ENCODE results near the gene ROCK2.

ROCK2 gene

DNA sequence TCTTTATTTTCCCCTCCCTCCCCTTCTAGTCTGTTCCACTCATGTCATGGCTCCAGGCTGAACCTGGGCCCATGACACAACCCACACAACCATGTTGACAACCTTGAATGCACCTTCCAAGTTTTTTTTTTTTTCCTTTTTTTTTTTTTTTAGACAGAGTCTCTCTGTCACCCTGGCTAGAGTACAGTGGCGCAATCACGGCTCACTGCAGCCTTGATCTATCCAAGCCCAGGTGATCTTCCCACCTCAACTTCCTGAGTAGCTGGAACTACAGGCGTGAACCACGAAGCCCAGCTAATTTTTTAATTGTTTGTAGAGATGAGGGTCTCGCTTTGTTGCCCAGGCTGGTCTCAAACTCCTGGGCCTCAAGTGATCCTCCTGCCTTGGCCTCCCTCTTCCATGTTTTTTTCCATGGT, 21.9 kb upstream of the ROCK2 start:
- DNase-seq: no peak

DNA sequence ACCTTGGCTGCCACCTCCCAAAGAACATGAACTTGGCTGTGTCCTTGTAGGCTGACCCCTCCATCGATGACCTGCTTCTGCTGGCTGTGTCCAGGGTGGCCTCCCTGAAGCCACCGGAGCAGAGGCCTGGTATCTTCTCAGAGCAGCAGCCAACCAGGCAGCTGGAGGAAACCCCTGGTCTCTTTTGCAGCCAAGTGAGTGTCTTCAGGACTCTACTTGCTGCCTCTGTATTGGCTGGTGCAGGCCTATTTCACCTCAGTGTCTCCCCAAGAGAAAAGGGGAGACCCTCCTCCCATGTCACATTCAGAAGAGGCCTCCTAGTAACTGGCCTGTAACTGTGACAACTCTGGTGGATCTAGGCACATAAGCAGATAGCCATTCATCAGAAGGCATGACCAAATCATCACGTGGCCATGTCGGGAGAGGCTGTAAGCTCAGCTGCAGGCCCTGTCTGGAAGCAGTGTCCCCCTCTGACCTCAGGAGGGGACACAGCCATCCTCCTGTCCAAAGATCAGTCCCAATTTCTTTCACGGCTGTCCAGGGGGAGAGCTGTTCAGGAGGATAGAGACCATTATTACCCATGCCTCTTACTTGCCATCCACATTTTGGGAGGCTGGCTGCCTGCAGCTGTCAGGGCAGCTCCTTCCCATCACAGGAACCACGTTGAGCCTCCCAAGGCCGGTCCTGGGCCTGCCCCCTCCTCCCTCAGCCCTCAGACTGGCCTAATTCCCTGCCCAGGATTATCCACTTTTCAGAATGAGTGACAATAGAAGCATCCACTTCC, 20.9 kb upstream of the ROCK2 start:
- DNase-seq: no peak

DNA sequence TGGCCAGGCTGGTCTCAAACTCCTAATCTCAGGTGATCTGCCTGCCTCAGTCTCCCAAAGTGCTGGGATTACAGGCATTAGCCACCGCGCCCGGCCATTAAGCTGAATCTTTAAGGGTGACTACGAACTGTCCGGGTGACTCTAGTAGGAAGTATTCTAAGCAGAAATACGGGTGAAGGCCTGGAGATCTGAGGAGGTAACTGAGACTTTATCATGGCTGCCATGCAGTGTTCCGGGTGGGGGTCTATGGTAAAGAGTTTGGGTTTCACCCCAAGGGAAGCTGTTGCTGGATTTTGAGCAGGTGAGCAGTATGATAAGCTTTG, 20.1 kb upstream of the ROCK2 start:
- DNase-seq: no peak

DNA sequence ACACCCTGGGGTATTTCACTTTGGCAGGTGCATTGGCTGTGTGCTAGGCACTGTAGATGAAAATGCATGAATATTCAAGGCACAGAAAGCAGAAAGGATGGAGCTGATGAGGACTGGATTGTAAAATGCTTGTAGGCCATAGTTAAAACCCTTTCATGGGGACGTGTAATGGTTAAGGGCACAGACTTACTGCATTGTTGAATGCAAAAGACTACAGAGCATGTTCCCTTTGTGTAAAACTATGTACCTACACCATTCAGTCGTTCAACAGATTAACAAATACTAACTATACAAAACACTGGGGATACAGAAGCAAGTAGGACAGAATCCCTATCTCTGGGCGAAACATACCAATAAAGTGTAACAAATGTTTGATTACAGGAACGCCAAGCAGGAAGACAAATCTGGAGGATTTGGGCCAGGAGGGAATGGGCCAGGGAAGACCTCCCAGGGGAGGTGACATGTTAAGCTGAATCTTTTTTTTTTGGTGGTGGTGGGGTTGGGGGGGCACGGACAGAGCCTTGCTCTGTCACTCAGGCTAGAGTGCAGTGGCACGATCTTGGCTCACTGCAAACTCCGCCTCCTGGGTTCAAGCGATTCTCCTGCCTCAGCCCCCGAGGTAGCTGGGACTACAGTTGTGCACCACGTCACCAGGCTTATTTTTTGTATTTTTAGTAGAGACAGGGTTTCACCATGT, 19.6 kb upstream of the ROCK2 start:
- no peak for DNase-seq

DNA sequence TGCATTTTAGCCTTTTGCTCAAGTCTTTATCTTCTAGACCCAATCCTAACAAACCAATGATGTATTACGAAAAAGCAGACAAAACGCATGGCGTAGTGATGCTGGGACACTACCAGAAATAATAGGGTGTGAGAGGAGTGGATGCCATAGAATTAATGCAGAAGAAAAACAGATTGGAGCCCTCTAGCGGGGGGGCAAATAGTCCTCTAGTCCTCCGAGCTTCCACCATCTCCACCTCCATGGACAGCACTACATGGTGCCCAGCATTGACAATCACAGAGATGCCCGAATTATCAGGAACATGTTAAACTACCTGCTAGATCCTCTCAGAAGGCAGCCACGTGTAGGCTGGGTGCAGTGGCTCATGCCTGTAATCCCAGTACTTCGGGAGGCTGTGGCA, 15.4 kb upstream of the ROCK2 start:
- DNase-seq: no peak

DNA sequence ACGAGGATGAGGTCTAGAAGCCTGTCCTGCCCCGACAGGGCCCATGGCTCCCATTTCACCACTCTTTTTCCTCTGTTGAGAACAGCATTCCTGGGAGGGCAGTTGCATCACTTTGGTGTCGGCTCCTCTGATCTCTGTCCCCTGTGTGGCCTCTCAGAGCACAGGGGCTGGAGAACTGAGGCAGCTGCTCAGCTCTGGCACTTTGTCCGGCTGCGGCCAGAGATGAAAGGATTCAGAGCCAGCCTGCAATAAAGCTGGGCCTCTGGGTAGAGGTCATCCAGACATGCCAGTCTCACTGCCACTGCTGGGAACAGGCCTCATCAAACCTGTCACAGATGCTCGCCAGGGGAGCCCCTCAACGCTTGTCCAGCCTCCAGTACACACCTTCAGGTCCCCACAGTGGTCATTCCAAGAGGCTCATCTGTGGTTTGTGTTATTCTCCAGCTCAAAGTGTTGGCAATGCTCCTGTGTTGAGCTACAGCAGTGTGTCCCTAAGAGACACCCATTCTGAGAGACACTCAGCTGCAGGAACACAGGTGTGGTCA, 13.1 kb upstream of the ROCK2 start:
- DNase-seq: no peak

DNA sequence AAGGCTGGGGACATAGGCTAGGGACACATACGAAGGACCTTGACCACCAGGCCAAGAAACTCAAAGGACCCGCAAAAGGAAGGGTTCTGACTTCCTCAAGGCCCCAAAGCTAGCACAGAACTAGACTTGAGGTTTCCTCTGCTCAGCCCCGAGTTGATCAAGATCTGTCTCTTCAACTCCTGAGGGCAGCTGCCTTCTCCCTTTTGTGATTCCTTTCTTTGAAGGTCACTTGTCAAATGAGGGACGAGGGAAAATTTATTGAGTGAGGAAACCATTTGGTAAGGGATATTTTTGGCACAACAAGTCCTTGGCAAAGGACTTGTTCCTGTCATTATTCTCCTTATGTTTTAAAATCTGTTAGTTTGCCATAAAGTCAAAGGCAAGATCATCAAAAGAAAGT, 12.3 kb upstream of the ROCK2 start:
- DNase-seq: no peak

DNA sequence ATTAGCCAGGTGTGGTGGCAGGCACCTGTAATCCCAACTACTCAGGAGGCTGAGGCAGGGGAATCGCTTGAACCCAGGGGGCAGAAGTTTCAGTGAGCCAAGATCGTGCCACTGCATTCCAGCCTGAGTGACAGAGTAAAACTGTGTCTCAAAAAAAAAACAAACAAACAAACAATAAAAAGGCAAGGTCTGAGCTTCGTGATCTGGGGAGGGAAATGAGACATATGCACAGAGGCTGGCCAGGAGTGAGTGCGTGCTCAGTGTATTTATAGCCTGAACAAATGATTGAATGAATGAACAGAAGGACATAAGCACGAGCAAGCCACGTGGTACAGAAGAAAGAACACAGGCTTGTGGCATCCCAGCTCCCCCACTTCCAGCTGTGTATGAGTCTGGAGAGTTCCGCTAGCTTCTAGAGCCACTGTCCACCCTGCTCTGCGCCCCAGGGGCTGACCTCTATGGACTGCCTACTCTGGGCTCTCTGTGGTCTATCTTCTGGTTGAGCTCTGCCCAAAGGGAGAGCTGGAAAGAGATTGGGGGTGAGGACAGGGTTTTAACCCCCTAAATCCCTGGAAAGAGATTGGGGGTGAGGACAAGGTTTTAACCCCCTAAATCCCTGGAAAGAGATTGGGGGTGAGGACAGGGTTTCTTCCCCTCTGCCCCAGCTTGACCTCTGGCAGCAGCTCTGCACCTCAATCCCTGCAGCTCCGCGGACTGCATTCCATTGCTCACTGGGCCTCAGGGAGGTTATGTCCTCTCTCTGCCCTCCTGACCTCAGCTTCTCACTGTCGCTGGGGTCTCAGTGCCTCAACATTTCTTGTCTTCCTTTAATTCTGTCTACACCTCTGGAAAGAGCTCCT, 11.0 kb upstream of the ROCK2 start:
- DNase-seq: no peak

DNA sequence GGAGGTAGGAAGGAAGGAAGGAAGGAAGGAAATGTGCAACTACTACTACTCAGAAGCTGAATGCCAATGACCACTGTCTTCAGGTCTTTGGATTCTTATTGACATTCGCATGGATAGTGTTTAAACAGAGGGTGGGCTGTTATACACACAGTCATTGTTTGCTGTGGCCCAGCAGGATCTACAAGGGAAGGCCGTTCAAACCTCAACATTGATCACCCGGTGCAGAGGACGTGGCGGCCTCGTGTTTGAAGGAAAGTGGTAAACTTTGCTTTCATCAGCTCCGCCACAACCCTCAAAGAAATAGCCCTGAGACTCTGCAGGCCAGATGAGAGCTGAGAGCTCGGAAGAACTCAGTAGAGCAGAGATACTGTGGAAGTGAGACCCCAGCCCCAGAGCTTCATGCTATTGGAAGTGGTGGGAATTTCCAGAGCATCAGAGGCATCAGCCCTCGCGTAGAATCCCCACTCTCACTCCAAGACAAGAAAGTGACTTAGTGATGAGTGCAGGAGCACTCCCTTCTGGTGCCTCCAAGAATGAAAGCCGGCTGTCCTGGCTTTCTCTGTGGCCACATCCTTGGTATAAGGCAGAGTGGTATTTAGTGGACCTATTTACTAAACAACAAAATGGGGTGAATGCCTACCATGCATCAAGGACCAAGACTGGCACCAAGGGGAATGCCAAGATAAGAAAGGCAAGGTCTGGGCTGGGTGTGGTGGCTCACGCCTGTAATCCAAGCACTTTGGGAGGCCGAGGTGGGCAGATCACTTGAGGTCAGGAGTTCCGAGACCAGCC, 10.1 kb upstream of the ROCK2 start:
- no peak for DNase-seq

DNA sequence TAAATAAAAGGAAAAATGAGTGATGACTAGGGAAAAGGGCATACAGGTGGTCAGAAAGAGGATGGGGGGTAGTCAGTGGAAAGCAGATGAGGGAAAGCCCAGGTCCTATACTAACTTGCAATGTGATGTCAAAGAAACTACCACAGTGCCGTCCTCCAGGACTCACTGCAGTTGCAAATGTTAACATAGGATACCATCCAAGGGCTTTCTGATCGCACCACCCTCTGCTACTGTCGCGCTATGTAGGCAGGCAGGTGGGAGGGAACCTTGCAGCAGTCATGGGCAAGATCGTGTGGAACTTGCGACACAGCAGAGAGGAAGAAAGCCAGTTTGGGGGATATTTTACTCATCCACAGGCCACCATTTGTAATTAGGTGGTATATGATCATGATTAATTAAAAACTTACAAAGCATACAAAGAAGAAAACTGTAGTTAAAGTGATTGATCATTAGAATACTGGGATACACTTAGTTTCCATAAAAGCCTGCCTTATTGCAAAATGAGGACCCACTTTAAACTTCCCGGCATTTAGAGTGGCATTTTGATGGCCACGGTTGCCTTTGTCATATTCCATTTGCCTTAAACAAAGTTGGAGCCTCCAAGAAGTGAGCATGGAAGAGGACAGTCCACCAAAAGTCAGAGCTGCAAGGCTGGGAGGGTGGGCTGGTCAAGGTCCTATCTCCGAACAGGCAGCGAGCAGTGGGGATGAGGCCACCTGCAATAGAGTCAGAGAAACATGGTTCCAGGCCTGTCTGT, 8.5 kb upstream of the ROCK2 start:
- no peak for DNase-seq

DNA sequence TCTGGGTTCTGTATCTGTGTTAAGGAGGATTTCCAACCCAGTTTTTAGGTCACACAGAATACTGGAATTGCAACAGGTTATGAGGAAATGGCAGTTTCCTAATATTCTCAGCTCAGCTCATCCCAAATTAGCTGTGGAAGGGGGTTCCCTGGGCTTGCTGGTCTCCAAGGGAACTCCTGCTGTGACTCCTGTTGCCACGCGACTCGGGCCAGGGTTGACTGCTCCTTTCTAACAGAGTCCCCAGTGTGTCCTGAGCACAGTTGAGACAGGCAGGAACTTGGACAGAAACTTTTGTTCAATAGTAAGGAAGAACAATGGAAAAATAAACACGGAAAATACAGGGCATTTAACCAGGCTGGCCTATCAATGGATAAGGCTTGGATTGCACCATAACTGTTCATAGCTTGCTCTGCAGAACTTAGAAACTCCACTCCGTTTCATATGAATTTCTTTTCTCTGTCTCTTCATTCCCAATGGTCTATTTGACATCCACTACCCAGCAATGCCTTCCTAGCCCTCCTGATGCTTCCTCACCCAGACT, 3.8 kb upstream of the ROCK2 start:
- DNase-seq: no peak

DNA sequence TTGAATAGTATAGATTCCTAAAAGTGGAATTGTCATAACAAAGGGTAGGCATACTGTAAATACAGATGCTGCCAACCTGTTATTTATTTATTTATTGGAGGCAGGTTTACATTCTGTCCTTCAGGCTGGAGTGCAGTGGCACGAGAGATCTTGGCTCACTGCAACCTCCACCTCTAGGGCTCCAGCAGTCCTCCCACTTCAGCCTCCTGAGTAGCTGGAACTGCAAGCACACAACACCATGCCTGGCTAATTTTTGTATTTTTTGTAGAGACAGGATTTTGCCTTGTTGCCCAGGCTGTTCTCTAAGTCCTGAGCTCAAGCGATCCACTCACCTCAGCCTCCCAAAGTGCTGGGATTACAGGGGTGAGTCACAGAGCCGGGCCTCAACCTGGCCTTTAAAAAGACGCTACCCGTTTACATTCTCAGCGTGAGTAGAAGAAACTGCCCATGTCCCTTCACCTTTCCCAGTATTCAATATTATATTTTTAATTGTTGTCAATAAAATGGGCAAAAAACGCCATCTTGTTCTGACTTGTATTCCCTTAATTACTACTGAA, 3.0 kb upstream of the ROCK2 start:
- no peak for DNase-seq

DNA sequence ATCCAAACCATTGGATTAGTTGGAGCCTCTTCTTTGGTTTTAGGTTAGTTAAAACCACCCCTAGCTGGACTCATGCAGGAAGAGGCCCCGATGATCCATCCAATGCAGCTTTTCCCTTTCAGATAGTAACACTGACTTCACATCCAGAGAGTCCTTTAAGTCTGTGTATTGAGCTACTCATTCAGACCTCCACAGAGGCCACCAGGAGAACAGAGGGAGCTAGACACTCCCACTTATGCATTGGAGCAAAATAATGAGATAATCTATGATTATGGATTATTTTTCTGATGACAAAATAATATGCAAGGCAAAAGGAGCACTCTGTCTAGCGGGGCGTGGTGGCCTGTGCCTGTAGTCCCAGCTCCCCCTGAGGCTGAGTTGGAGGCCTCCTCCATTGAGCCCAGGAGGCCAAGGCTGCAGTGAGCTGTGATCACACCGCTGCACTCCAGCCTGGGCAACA, 1.6 kb upstream of the ROCK2 start:
- no peak for DNase-seq

DNA sequence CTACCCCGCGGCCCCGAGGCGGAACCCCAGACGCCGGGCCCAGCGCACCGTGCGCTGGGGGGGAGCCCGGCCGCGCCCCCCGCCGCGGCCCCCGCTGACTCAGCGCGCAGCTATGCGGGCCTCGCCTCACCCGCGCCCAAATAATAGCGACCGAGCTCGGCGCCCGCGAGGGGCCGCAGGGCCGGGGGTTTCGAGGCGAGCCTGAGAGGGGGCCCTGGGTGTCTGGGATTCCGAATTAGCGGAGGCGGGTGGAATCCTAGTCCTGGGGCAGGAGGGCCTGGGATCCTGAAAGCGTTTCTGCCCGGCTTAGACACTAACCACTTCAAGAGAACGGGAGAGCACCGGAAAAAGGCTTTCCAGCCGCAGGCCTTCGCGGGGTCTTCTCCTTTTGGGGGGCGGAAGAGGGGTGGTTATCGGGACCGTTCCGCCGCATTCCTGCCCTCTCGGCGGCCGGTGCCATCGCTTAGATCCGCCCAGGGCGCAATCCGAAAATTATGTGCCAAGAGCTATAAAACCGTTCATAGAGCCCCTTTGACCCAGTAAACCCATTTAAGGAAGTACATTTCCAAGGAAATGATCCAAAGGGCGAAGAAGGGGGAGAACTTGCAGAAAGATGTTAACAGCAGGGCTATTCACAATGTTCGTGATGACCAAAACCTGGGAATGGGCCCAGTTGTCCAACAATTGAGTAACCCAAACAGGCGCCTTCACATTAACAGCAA, 681 bp upstream of the ROCK2 start:
- DNase-seq: peak; percentile 13 to 26

DNA sequence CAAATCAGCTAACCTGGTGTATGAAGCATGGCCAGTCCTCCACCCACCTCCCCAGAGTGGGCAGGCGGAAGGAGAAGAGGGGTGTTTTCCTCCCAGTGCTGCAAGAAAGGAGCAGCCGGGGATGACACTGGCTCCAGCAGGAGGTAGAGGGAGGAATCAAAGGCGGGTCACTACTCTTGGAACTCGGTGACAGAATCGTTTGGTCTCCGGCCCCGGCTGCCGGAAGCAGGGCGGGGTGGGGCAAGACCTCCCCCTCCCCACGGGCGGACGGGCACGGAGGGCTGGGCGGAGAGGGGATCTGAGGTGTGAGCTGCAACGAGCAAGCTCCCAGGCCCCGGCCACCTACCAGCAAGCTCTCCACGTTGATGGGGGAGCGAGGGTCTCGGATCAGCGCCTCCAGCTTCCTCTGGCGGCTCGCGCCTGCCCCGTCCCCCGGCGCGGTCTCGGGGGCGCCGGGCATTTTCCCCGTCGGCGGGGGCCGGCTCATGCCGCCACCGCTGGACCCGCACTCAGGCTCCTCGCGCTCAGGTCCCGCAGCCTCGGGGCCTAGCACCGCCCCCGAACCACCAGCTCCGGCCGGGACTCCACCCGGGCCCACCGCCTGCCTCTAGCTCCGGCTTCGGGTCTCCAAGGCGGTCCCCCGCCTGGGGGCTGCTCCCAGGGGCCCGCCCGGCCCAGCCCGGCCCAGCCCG, 640 bp downstream of the ROCK2 start:
- no peak for DNase-seq

DNA sequence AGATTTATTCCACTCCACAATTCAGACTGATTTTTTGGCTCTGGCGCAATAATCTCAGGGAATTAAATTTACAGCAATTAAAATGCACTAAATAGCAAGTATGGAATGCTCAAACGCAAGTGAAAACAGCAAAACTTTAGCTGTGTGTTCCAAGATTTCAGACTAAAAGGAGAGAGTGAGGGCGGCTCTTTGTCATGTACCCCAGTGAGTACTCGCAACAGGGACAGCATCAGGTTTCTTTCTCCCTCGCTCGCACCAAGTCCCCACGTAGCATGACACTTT, 1.1 kb downstream of the ROCK2 start:
- no peak for DNase-seq

DNA sequence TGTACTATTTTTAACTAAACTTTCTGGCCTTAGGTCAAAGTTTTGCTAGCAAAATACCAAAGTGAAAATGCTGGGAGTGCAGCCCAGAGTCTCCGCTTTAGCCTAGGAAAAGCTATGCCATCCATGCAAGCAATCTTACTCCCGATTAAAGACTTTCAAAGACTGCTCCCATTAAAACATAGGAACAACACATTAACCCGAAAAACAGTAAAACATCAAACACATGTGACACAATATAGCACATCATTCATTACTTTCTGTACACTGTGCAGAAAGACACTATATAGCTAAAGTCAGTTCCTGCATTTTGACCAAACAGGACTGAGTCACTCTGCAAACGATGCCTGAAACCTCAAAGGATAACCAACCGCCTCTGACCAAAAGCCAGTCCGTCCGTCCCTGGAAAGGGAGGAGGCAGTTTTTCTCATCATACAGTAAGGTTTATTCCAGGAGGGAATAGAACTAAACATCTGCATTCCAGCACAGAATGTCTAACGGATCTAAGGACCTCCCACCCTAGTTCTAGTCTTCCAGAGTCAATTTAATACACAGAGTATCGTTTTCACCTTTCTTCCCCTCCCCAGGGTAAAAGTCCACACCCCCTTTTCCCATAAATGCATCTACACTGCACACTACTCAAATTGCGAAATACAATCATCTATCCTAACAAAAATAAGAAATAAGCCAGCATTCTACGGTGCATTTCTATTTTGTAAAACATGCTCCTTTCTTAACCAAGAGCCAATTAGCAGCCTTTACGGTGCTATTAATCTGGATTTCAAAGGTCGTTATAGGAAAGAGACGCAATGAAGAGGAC, 1.7 kb downstream of the ROCK2 start:
- peak; percentile 19 to 33 for DNase-seq

DNA sequence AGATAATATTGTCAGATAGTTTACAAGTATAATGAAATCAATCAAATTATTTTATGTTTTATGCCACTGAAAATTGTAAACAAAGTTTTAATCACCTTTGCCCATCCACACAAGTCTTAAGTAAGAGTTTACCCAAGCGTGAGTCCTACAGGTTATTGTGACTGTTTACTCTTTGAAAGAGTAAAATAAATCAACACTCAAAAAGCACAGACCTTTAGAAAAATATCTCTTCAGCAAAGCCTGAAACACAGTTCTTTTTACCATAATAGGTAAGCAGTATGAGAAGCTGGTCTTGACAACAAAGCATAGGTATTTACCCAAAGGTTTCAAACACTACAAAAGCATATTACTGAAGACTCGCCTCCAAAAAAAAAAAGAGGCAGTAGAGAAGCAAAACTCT, 3.7 kb downstream of the ROCK2 start:
- DNase-seq: no peak

DNA sequence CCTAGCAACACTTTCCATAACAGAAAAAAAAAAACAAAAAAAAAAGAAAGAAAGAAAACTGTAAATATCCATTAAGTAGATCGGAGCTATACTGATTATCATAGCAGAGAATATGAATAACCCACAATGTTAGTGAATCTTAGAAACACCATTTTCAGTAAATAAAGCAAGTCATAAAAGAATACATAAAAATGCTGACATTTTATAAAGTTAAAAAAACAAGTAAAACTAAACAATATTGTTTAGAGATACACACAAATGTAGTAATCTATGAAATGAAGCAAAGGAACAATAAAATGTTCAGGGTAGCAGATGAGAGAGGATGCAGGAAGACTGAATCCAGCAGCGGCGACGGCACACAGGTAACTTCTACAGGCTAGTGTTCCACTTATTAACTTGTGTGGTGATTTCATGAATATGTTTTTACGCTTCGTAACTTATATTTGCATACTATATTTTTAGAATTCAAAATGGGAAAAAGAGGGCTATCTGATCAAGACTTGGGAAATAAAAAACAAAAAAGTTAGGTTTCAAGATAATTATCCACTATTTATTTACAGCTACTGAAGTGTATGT, 4.8 kb downstream of the ROCK2 start:
- no peak for DNase-seq

All from AML-193 (cell line).